ENCODE data around the gene CD69.

The CD69 gene

GRCh38 chr12:9799961-9800360 is 39.3 kb upstream of the CD69 start:
- no peaks in the 10 kb centered on the region for H3K79me1 ChIP-seq (ENCODE audit: low read length)
- no peak overlapping the region for H3K27ac ChIP-seq (ENCODE audit: low read depth, low read length)
- no peak overlapping the region for H3K4me3 ChIP-seq (ENCODE audit: low read length)
- H2AK5ac ChIP-seq (ENCODE audit: low read length): no peak overlapping the region
- DNase-seq: no peak
- no peak overlapping the region for H3K4ac ChIP-seq (ENCODE audit: low read depth, low read length)
- H3K4me1 ChIP-seq (ENCODE audit: control insufficient read depth, low read depth, low read length): no peaks in the 10 kb centered on the region
- H4K5ac ChIP-seq (ENCODE audit: low read length): no peak overlapping the region
- no peak overlapping the region for H3K18ac ChIP-seq (ENCODE audit: low read length)
- no peaks in the 10 kb centered on the region for H3K27me3 ChIP-seq (ENCODE audit: insufficient read depth, low read length, poor library complexity)
- H3K9ac ChIP-seq (ENCODE audit: low read length): no peak overlapping the region
- no peak overlapping the region for H3K56ac ChIP-seq (ENCODE audit: low read length)
- H2BK5ac ChIP-seq (ENCODE audit: low read length): no peak overlapping the region
- no peak overlapping the region for H3K4me2 ChIP-seq (ENCODE audit: low read length)
- no peak overlapping the region for H3K23ac ChIP-seq (ENCODE audit: low read length)
- H2BK15ac ChIP-seq (replicated peaks; ENCODE audit: low read depth): no peak overlapping the region
- WGBS (ENCODE audit: extremely low coverage, insufficient coverage, low lambda C conversion rate): no CpG with 5 or more reads among the region's 1 CpG
- H2BK120ac ChIP-seq (ENCODE audit: low read depth, low read length): no peak overlapping the region
- H3K79me2 ChIP-seq (ENCODE audit: control insufficient read depth, insufficient read depth, low read length): no peaks in the 10 kb centered on the region
- no peak overlapping the region for H4K8ac ChIP-seq (ENCODE audit: low read depth, low read length)
- H3K36me3 ChIP-seq (ENCODE audit: control insufficient read depth, insufficient read depth, low read length): no peaks in the 10 kb centered on the region

- Histone ChIP-seq H3K27me3 (ENCODE audit: insufficient read depth, low read length, poor library complexity) (no peaks in the 10 kb centered on the region), H3K79me1 (ENCODE audit: low read length) (no peaks in the 10 kb centered on the region), H3K79me2 (ENCODE audit: control insufficient read depth, insufficient read depth, low read length) (no peaks in the 10 kb centered on the region), H2BK120ac (ENCODE audit: low read depth, low read length) (no peak overlapping the region), H3K56ac (ENCODE audit: low read length) (no peak overlapping the region), H4K5ac (ENCODE audit: low read length) (no peak overlapping the region), H3K23ac (ENCODE audit: low read length) (no peak overlapping the region), H2BK15ac (replicated peaks; ENCODE audit: low read depth) (no peak overlapping the region), H2AK5ac (ENCODE audit: low read length) (no peak overlapping the region), H3K4me1 (ENCODE audit: control insufficient read depth, low read depth, low read length) (no peaks in the 10 kb centered on the region), H3K27ac (ENCODE audit: low read depth, low read length) (no peak overlapping the region), H3K4me2 (ENCODE audit: low read length) (no peak overlapping the region), H4K8ac (ENCODE audit: low read depth, low read length) (no peak overlapping the region), H3K18ac (ENCODE audit: low read length) (no peak overlapping the region), H3K36me3 (ENCODE audit: control insufficient read depth, insufficient read depth, low read length) (no peaks in the 10 kb centered on the region), H3K4me3 (ENCODE audit: low read length) (no peak overlapping the region), H3K4ac (ENCODE audit: low read depth, low read length) (no peak overlapping the region), H2BK5ac (ENCODE audit: low read length) (no peak overlapping the region), H3K9ac (ENCODE audit: low read length) (no peak overlapping the region)
- peak; percentile 92 for DNase-seq
- WGBS (ENCODE audit: extremely low coverage, insufficient coverage, low lambda C conversion rate): no CpG with 5 or more reads among the region's 7 CpGs
These were observed 37.3 kb upstream of the CD69 start for GRCh38 chr12:9797722-9798619.

GRCh38 chr12:9796971-9797370 is 36.3 kb upstream of the CD69 start:
- no peak overlapping the region for H3K4ac ChIP-seq (ENCODE audit: low read depth, low read length)
- no peak overlapping the region for H3K18ac ChIP-seq (ENCODE audit: low read length)
- no peaks in the 10 kb centered on the region for H3K27me3 ChIP-seq (ENCODE audit: insufficient read depth, low read length, poor library complexity)
- H3K4me3 ChIP-seq (ENCODE audit: low read length): no peak overlapping the region
- no peak for DNase-seq
- no peaks in the 10 kb centered on the region for H3K36me3 ChIP-seq (ENCODE audit: control insufficient read depth, insufficient read depth, low read length)
- no peak overlapping the region for H4K5ac ChIP-seq (ENCODE audit: low read length)
- no peak overlapping the region for H3K27ac ChIP-seq (ENCODE audit: low read depth, low read length)
- WGBS (ENCODE audit: extremely low coverage, insufficient coverage, low lambda C conversion rate): no CpG with 5 or more reads among the region's 7 CpGs
- no peak overlapping the region for H2AK5ac ChIP-seq (ENCODE audit: low read length)
- H3K4me2 ChIP-seq (ENCODE audit: low read length): no peak overlapping the region
- no peaks in the 10 kb centered on the region for H3K79me2 ChIP-seq (ENCODE audit: control insufficient read depth, insufficient read depth, low read length)
- H2BK120ac ChIP-seq (ENCODE audit: low read depth, low read length): no peak overlapping the region
- no peak overlapping the region for H4K8ac ChIP-seq (ENCODE audit: low read depth, low read length)
- no peaks in the 10 kb centered on the region for H3K79me1 ChIP-seq (ENCODE audit: low read length)
- H3K56ac ChIP-seq (ENCODE audit: low read length): no peak overlapping the region
- H3K9ac ChIP-seq (ENCODE audit: low read length): no peak overlapping the region
- no peaks in the 10 kb centered on the region for H3K4me1 ChIP-seq (ENCODE audit: control insufficient read depth, low read depth, low read length)
- no peak overlapping the region for H3K23ac ChIP-seq (ENCODE audit: low read length)
- no peak overlapping the region for H2BK5ac ChIP-seq (ENCODE audit: low read length)
- no peak overlapping the region for H2BK15ac ChIP-seq (replicated peaks; ENCODE audit: low read depth)

GRCh38 chr12:9796346-9796745 is 35.6 kb upstream of the CD69 start:
- H3K79me1 ChIP-seq (ENCODE audit: low read length): no peaks in the 10 kb centered on the region
- no peak overlapping the region for H2BK120ac ChIP-seq (ENCODE audit: low read depth, low read length)
- no peak overlapping the region for H3K4me2 ChIP-seq (ENCODE audit: low read length)
- H2BK5ac ChIP-seq (ENCODE audit: low read length): no peak overlapping the region
- no peak for DNase-seq
- no peaks in the 10 kb centered on the region for H3K36me3 ChIP-seq (ENCODE audit: control insufficient read depth, insufficient read depth, low read length)
- H3K9ac ChIP-seq (ENCODE audit: low read length): no peak overlapping the region
- H3K27me3 ChIP-seq (ENCODE audit: insufficient read depth, low read length, poor library complexity): no peaks in the 10 kb centered on the region
- no peak overlapping the region for H3K18ac ChIP-seq (ENCODE audit: low read length)
- H3K4me1 ChIP-seq (ENCODE audit: control insufficient read depth, low read depth, low read length): no peaks in the 10 kb centered on the region
- H3K79me2 ChIP-seq (ENCODE audit: control insufficient read depth, insufficient read depth, low read length): no peaks in the 10 kb centered on the region
- no peak overlapping the region for H3K27ac ChIP-seq (ENCODE audit: low read depth, low read length)
- H2AK5ac ChIP-seq (ENCODE audit: low read length): no peak overlapping the region
- H3K56ac ChIP-seq (ENCODE audit: low read length): no peak overlapping the region
- no CpG with 5 or more reads among the region's 5 CpGs for WGBS (ENCODE audit: extremely low coverage, insufficient coverage, low lambda C conversion rate)
- H4K5ac ChIP-seq (ENCODE audit: low read length): no peak overlapping the region
- H3K23ac ChIP-seq (ENCODE audit: low read length): no peak overlapping the region
- H2BK15ac ChIP-seq (replicated peaks; ENCODE audit: low read depth): no peak overlapping the region
- no peak overlapping the region for H3K4me3 ChIP-seq (ENCODE audit: low read length)
- H4K8ac ChIP-seq (ENCODE audit: low read depth, low read length): no peak overlapping the region
- H3K4ac ChIP-seq (ENCODE audit: low read depth, low read length): no peak overlapping the region

DNA sequence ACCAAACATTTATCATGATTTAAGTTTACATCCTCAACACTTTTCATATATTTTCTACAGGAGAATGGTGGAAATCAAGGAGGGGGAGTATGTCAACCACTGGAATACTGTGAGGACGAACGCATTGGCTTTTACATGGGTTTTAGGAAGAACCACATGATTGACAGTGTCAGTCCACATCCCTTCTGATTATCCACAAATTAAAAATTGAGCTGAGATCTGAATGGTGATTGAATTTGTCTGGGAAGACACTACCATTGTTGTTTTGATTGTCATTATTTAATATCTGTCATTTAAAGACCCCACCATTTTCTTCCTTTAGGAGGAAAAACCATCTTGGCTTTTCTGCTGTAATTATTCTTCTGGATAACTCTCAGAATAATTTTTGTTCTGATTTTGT is 35.2 kb upstream of the CD69 start:
- H3K18ac ChIP-seq (ENCODE audit: low read length): no peak overlapping the region
- no peak overlapping the region for H4K5ac ChIP-seq (ENCODE audit: low read length)
- no peak overlapping the region for H3K27ac ChIP-seq (ENCODE audit: low read depth, low read length)
- H3K4me1 ChIP-seq (ENCODE audit: control insufficient read depth, low read depth, low read length): no peaks in the 10 kb centered on the region
- no peak overlapping the region for H2AK5ac ChIP-seq (ENCODE audit: low read length)
- no peaks in the 10 kb centered on the region for H3K79me1 ChIP-seq (ENCODE audit: low read length)
- DNase-seq: no peak
- H3K36me3 ChIP-seq (ENCODE audit: control insufficient read depth, insufficient read depth, low read length): no peaks in the 10 kb centered on the region
- no peak overlapping the region for H3K4me2 ChIP-seq (ENCODE audit: low read length)
- H2BK120ac ChIP-seq (ENCODE audit: low read depth, low read length): no peak overlapping the region
- H3K4ac ChIP-seq (ENCODE audit: low read depth, low read length): no peak overlapping the region
- no peaks in the 10 kb centered on the region for H3K79me2 ChIP-seq (ENCODE audit: control insufficient read depth, insufficient read depth, low read length)
- H2BK5ac ChIP-seq (ENCODE audit: low read length): no peak overlapping the region
- H2BK15ac ChIP-seq (replicated peaks; ENCODE audit: low read depth): no peak overlapping the region
- no peak overlapping the region for H3K56ac ChIP-seq (ENCODE audit: low read length)
- no peak overlapping the region for H3K4me3 ChIP-seq (ENCODE audit: low read length)
- H3K27me3 ChIP-seq (ENCODE audit: insufficient read depth, low read length, poor library complexity): no peaks in the 10 kb centered on the region
- WGBS (ENCODE audit: extremely low coverage, insufficient coverage, low lambda C conversion rate): no CpG with 5 or more reads among the region's 2 CpGs
- H4K8ac ChIP-seq (ENCODE audit: low read depth, low read length): no peak overlapping the region
- no peak overlapping the region for H3K23ac ChIP-seq (ENCODE audit: low read length)
- no peak overlapping the region for H3K9ac ChIP-seq (ENCODE audit: low read length)

Measured in mesendoderm (in vitro differentiated cells).